Adrenal gland (tissue), 12 donors: Measurements from ENCODE around the gene AMZ1. TPM values are rescaled to one million over a fixed set of nuclear protein-coding genes. Genes with fewer than 3 reads are reported as not detected.
"Not testable (repeated sequence)": the region's sequence is repeated elsewhere in the genome, so short reads cannot be mapped to it uniquely, and the experiment has no call there.

Experiments used
- DNase-seq, 7 donors: peaks; one replicate each; pipeline ENCODE4 v3.0.0-alpha.2; 2019 to 2020
- H3K27ac ChIP-seq, 5 donors: fragments of 200-600 bp; sonication (generic) in 4 of 5; 1 replicate in 3 of 5; 2 replicates in 2 of 5; pipeline versions ENCODE4 v1.5.1 to v1.8.0; 2016 to 2020; ENCODE audit warnings: mild to moderate bottlenecking in 1 of 5
- H3K27me3 ChIP-seq: fragments of 200-600 bp; 2 replicates; pipeline ENCODE4 v1.8.0; 2021
- H3K36me3 ChIP-seq, 2 donors: fragments of 200-600 bp; replicated peaks in 1 of 2; 1 replicate in 1 of 2; 2 replicates in 1 of 2; pipeline versions ENCODE4 v1.5.1 to v1.8.0; 2018 to 2022
- H3K4me1 ChIP-seq, 2 donors: fragments of 200-600 bp; replicated peaks in 1 of 2; 1 replicate in 1 of 2; 2 replicates in 1 of 2; pipeline versions ENCODE4 v1.5.1 to v1.8.0; 2018 to 2021
- H3K4me3 ChIP-seq, 4 donors: fragments of 200-600 bp; sonication (generic) in 3 of 4; one replicate each; pipeline ENCODE4 v1.5.1; 2016 to 2018
- H3K9me3 ChIP-seq, 3 donors: fragments of 200-600 bp; sonication (generic) in 1 of 3; replicated peaks in 1 of 3; 1 replicate in 2 of 3; 2 replicates in 1 of 3; pipeline versions ENCODE4 v1.5.1 to v1.8.0; 2016 to 2021
- CTCF ChIP-seq, 6 experiments: fragments of 450-650 bp in 4 of 6; fragments of 200-600 bp in 2 of 6; sonication (generic) in 1 of 6; IDR thresholded peaks; 1 replicate in 5 of 6; 2 replicates in 1 of 6; pipeline versions ENCODE4 v1.5.1 to v1.8.0; 2016 to 2021; ENCODE audit warnings: antibody characterized with exemption in 6 of 6, mild to moderate bottlenecking in 2 of 6, moderate library complexity in 1 of 6
- POLR2A ChIP-seq, 2 donors: fragments of 450-650 bp; IDR thresholded peaks; one replicate each; pipeline ENCODE4 v1.6.1; 2017; ENCODE audit warnings: antibody characterized with exemption in 2 of 2, mild to moderate bottlenecking in 2 of 2, moderate library complexity in 1 of 2
- WGBS, 4 donors: extraction: QIAGEN DNeasy Blood & Tissue Kit in 2 of 4; methylation state at CpG; one replicate each; pipeline versions ENCODE4 v1.1.5 to v1.1.7; 2013 to 2017; 5-methylcytosine and 5-hydroxymethylcytosine counted together
- intact Hi-C, 2 donors: fragments of 100-400 bp; cut with DNase I; formaldehyde crosslinking; loops; one replicate each; pipeline versions ENCODE4 v1.14.1 to v1.15.0; 2022 to 2023
- polyA plus RNA-seq, 3 donors: library from polyadenylated mRNA; stranded (reverse); fragments of 200-250 nt in 2 of 3; fragments of 350-450 nt in 1 of 3; fragmentation: Illumina TruSeq in 1 of 3; extraction: RNeasy Lipid Tissue Mini Kit (QIAGEN cat#74804) in 1 of 3; gene quantifications; one replicate each; pipeline ENCODE4 v1.2.3, GENCODE V29; 2013 to 2014
- total RNA-seq, 9 donors: library from RNA; depleted of rRNA in 4 of 9; stranded (reverse); fragments of >200 nt in 4 of 9; fragments of 120-200 nt in 1 of 9; fragmentation: NEBNext Ultra II Directional in 1 of 9; extraction: Animal tissue kit (Norgen Biotek cat#: 25700) in 1 of 9; gene quantifications; one replicate each; pipeline versions ENCODE4 v1.1.0 to v1.2.4, GENCODE V29; 2013 to 2023
- donor health status: healthy with polysubstance abuse.
- donor health status: Bipolar disorder and iron deficiency.
- donor health status: DM: yes; HTN: yes; CAD: no.
- donor health status: DM: no; HTN: no; CAD: no.
- donor health status: DM: no; HTN: no; CAD: no.
- donor health status: DM: yes; HTN: yes; CAD: no.

The AMZ1 gene
- total and polyA plus RNA-seq, 12 donors: 0.06 to 0.36 (median 0.11) TPM; not detected in 6

- intact Hi-C loops: loop anchor here in 1 of 2 donors (10.0 kb wide), 1 partner anchor 194 kb away; the partner anchor contains the start of gene GRIFIN
- Histone ChIP-seq H3K4me1 (peaks cover 6 to 9% of the 10 kb centered on the region in 2 donors), H3K27me3 (no peaks in the 10 kb centered on the region), H3K9me3 (no peaks in the 10 kb centered on the region), H3K36me3 (no peaks in the 10 kb centered on the region), H3K4me3 (no peak overlapping the region), H3K27ac (no peak overlapping the region)
- DNase-seq: no peak
- TF ChIP-seq POLR2A (IDR thresholded peaks at IDR 0.05) (no peak), CTCF (IDR thresholded peaks at IDR 0.05) (no peak)
- WGBS, 4 donors: 59 to 64% (median 63%) methylated on average over 6 of the region's 6 CpGs
Measured at GRCh38 chr7:2668401-2668800, 19.6 kb upstream of the AMZ1 start.

- no peaks in the 10 kb centered on the region for H3K4me1 ChIP-seq
- TF ChIP-seq CTCF (IDR thresholded peaks at IDR 0.05): no peak
- no peaks in the 10 kb centered on the region for H3K9me3 ChIP-seq
- H3K27me3 ChIP-seq: no peaks in the 10 kb centered on the region
- intact Hi-C loops: no loop called here
- no peaks in the 10 kb centered on the region for H3K36me3 ChIP-seq
- H3K27ac ChIP-seq: no peak overlapping the region
- no peak for DNase-seq
- no peak overlapping the region for H3K4me3 ChIP-seq
- 73 to 80% (median 76%) methylated on average over 13 of the region's 13 CpGs for WGBS, 4 donors
Measured at GRCh38 chr7:2670171-2670570, 17.8 kb upstream of the AMZ1 start.

- TF ChIP-seq POLR2A (IDR thresholded peaks at IDR 0.05): no peak
- peak; percentile 73 to 88 (median 80) for TF ChIP-seq CTCF (IDR thresholded peaks at IDR 0.05)
- Histone ChIP-seq H3K4me1 (no peaks in the 10 kb centered on the region), H3K27me3 (no peaks in the 10 kb centered on the region), H3K36me3 (no peaks in the 10 kb centered on the region), H3K27ac (no peak overlapping the region), H3K9me3 (no peaks in the 10 kb centered on the region), H3K4me3 (no peak overlapping the region)
- intact Hi-C loops: no loop called here
- 12 to 23% (median 19%) methylated on average over 18 to 25 of the region's 25 CpGs for WGBS, 4 donors
- peak in 6 of 7 donors; percentile 60 to 78 (median 69) for DNase-seq
Measured at GRCh38 chr7:2670720-2671391, 17.1 kb upstream of the AMZ1 start.

- H3K4me3 ChIP-seq, H3K36me3 ChIP-seq, H3K4me1 ChIP-seq, H3K27ac ChIP-seq, H3K9me3 ChIP-seq, intact Hi-C loops, H3K27me3 ChIP-seq, DNase-seq: not testable (repeated sequence)
- WGBS, 4 donors: 73 to 79% (median 75%) methylated on average over 4 to 6 of the region's 6 CpGs
Measured at GRCh38 chr7:2673214-2673613, 14.8 kb upstream of the AMZ1 start.

GRCh38 chr7:2673934-2674333 is 14.1 kb upstream of the AMZ1 start:
- no peak for DNase-seq
- Histone ChIP-seq H3K36me3 (no peaks in the 10 kb centered on the region), H3K4me1 (no peaks in the 10 kb centered on the region), H3K9me3 (no peaks in the 10 kb centered on the region), H3K27ac (no peak overlapping the region), H3K27me3 (no peaks in the 10 kb centered on the region), H3K4me3 (no peak overlapping the region)
- TF ChIP-seq CTCF (IDR thresholded peaks at IDR 0.05): no peak
- intact Hi-C loops: no loop called here
